Heart left ventricle (tissue), 16 donors: ENCODE measurements around the gene CHCHD3. TPM values are rescaled to one million over a fixed set of nuclear protein-coding genes. Genes with fewer than 3 reads are reported as not detected.
"Not testable (repeated sequence)": the region's sequence is repeated elsewhere in the genome, so short reads cannot be mapped to it uniquely, and the experiment has no call there.

ENCODE experiments used
- ATAC-seq, 4 donors: fragments of 200-7000 bp; cut with Tn5 transposase; one replicate each; pipeline ENCODE4 v1.9.1; 2020 to 2022; ENCODE audit warnings: moderate library complexity in 4 of 4, mild to moderate bottlenecking in 3 of 4, moderate number of reproducible peaks in 1 of 4
- DNase-seq, 5 donors: peaks; one replicate each; pipeline ENCODE4 v3.0.0-alpha.2; 2020
- H3K27ac ChIP-seq, 12 donors: fragments of 200-600 bp; sonication (generic) in 4 of 12; one replicate each; pipeline versions ENCODE4 v1.5.0 to v1.8.0; 2016 to 2022; ENCODE audit warnings: mild to moderate bottlenecking in 2 of 12
- H3K27me3 ChIP-seq, 9 donors: fragments of 200-600 bp; sonication (generic) in 2 of 9; one replicate each; pipeline versions ENCODE4 v1.5.1 to v1.8.0; 2016 to 2022; ENCODE audit warnings: mild to moderate bottlenecking in 3 of 9
- H3K36me3 ChIP-seq, 9 donors: fragments of 200-600 bp; sonication (generic) in 2 of 9; one replicate each; pipeline versions ENCODE4 v1.5.0 to v1.8.0; 2018 to 2022; ENCODE audit warnings: mild to moderate bottlenecking in 2 of 9
- H3K4me1 ChIP-seq, 12 donors: fragments of 200-600 bp; sonication (generic) in 4 of 12; one replicate each; pipeline versions ENCODE4 v1.5.0 to v1.8.0; 2016 to 2022; ENCODE audit warnings: mild to moderate bottlenecking in 3 of 12
- H3K4me3 ChIP-seq, 12 donors: fragments of 200-600 bp; sonication (generic) in 4 of 12; one replicate each; pipeline versions ENCODE4 v1.5.0 to v1.8.0; 2017 to 2022; ENCODE audit warnings: mild to moderate bottlenecking in 9 of 12, moderate library complexity in 4 of 12
- H3K9me3 ChIP-seq, 12 donors: fragments of 200-600 bp; sonication (generic) in 4 of 12; one replicate each; pipeline versions ENCODE4 v1.5.0 to v1.8.0; 2016 to 2022; ENCODE audit warnings: mild to moderate bottlenecking in 1 of 12
- POLR2A ChIP-seq, 2 donors: fragments of 450-650 bp; IDR thresholded peaks; one replicate each; pipeline ENCODE4 v1.6.1; 2017; ENCODE audit warnings: antibody characterized with exemption in 2 of 2, mild to moderate bottlenecking in 2 of 2, moderate library complexity in 2 of 2
- WGBS, 4 donors: extraction: QIAGEN DNeasy Blood & Tissue Kit in 2 of 4; methylation state at CpG; one replicate each; pipeline versions ENCODE4 v1.1.5 to v1.1.7; 2013 to 2018; 5-methylcytosine and 5-hydroxymethylcytosine counted together
- intact Hi-C, 10 donors: fragments of 100-400 bp; cut with DNase I; formaldehyde crosslinking; loops; one replicate each; pipeline versions ENCODE4 v1.11.1 to v1.14.2; 2022
- polyA plus RNA-seq, 2 donors: library from polyadenylated mRNA; stranded (reverse); fragments of 200-250 nt; gene quantifications; one replicate each; pipeline ENCODE4 v1.2.3, GENCODE V29; 2013
- total RNA-seq, 9 donors: library from RNA; depleted of rRNA in 2 of 9; stranded (reverse); fragments of >200 nt in 2 of 9; fragmentation: NEBNext Ultra II Directional in 3 of 9; extraction: Animal tissue kit (Norgen Biotek cat#: 25700) in 3 of 9; gene quantifications; one replicate each; pipeline versions ENCODE4 v1.1.0 to v1.2.4, GENCODE V29; 2016 to 2023
- TF ChIP-seq, protein P1 (sequence below), 12 donors: fragments of 200-600 bp; sonication (generic) in 4 of 12; IDR thresholded peaks; one replicate each; pipeline versions ENCODE4 v1.5.0 to v1.8.0; 2018 to 2022; ENCODE audit warnings: antibody characterized with exemption in 12 of 12, mild to moderate bottlenecking in 5 of 12
- donor health status: ischemic (EF 13 %, LVEDD 7.1; RV severe dilation, severe dysfunction).
- donor health status: healthy with polysubstance abuse.
- donor health status: DM: no; HTN: yes; CAD: no.
- donor health status: DM: no; HTN: no; CAD: no.
- donor health status: ischemic (EF 25% LVEDD 6.9; RV normal size, moderate dysfunction).
- donor health status: ischemic (EF 25% LVEDD 5.7; RV mildly dilated, moderate dysfunction).
- donor health status: healthy.
- donor health status: DM: yes; HTN: yes; CAD: no.
- donor health status: ischemic (EF 35%, LVEDD 5.7; RV mildly dilated, moderate dysfunction).
- donor health status: nonischemic (EF 11% LVEDD 7.7; RV severe dilation, severe dysfunction).
- donor health status: DM: yes; HTN: yes; CAD: no.
- donor health status: PGD.
- donor health status: ischemic (EF 29% LVEDD 5.4; RV normal size, mild dysfunction).
- donor health status: nonischemic (EF 23%, LVEDD 6.1; RV moderate dilation, normal function).

CHCHD3 gene
- total and polyA plus RNA-seq, 11 donors = 92.9 to 197 (median 176) TPM

DNA sequence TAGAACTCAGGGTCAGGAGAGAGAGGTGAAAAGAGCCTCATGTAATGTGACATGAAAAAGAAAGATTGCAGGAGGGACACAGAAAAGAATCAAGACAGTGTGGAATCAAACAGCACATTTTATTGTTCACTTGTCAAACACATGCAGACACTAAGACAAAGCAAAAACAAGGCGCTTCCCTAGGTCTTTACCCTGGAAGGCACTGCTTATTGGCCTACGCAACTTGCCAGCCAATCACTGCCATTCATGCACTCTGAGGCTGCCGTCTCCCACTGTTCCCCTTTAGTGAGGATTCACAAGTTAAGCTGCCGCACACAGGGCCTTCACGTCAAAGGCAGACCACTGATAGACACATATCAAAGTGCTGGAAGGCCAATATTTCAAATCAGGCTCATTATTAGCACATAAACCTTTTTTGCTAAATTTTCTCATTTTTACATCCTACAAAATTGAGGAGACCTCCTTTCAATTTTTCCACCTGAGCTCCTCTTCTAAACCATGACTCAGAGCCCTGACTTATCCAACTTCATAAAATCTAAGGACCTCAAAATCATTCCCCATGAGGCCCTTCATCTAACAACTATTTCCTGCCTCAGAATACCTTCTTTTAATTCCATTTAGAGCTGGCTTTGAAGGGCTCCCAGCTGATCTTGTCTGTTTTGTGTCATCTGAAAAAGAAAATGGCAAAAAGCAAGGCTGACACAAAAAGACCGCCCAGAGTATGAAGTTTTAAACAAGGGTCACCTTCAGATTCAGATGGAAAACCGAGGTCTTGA, 149.4 kb downstream of the CHCHD3 start:
- H3K4me3 ChIP-seq = no peak overlapping the region
- H3K27ac ChIP-seq = peak overlapping the region in 1 of 12 donors; percentile 6
- no peak for TF ChIP-seq POLR2A (IDR thresholded peaks at IDR 0.05)
- TF ChIP-seq, protein P1, sequence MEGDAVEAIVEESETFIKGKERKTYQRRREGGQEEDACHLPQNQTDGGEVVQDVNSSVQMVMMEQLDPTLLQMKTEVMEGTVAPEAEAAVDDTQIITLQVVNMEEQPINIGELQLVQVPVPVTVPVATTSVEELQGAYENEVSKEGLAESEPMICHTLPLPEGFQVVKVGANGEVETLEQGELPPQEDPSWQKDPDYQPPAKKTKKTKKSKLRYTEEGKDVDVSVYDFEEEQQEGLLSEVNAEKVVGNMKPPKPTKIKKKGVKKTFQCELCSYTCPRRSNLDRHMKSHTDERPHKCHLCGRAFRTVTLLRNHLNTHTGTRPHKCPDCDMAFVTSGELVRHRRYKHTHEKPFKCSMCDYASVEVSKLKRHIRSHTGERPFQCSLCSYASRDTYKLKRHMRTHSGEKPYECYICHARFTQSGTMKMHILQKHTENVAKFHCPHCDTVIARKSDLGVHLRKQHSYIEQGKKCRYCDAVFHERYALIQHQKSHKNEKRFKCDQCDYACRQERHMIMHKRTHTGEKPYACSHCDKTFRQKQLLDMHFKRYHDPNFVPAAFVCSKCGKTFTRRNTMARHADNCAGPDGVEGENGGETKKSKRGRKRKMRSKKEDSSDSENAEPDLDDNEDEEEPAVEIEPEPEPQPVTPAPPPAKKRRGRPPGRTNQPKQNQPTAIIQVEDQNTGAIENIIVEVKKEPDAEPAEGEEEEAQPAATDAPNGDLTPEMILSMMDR (IDR thresholded peaks at IDR 0.05) = no peak
- no peak for ATAC-seq
- no peak for DNase-seq
- H3K36me3 ChIP-seq = no peaks in the 10 kb centered on the region
- WGBS, 4 donors = 90 to 95% (median 92%) methylated on average over 7 of the region's 7 CpGs
- peaks cover 0 to 10% (median 2%) of the 10 kb centered on the region in 12 donors for H3K9me3 ChIP-seq
- no peaks in the 10 kb centered on the region for H3K27me3 ChIP-seq
- H3K4me1 ChIP-seq = peaks cover 0 to 8% (median 0%) of the 10 kb centered on the region in 12 donors
- intact Hi-C loops = no loop called here

DNA sequence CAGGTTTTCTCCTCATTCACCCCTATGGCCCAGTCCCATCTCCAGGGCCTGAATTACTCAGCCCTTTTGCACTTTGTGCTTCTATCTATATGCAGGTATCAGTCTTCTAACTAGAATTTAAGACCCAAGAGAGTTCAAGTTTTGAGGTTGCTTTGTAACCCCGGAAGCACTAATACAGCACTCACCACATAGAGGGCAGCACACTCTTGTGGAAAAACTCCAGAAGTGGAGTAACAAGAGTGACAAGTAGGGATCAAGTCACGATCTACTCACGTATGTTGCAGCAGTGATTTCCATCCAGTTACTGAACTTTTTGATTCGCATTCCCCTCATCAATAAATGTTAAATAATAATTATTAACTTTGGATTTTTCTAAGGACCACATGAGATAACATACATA, 151.0 kb downstream of the CHCHD3 start:
- no peak for DNase-seq
- no peak for ATAC-seq
- Histone ChIP-seq H3K4me3 (no peak overlapping the region), H3K9me3 (peaks cover 0 to 7% (median 2%) of the 10 kb centered on the region in 12 donors), H3K36me3 (no peaks in the 10 kb centered on the region), H3K27ac (no peak overlapping the region), H3K4me1 (peaks cover 0 to 8% (median 0%) of the 10 kb centered on the region in 12 donors), H3K27me3 (no peaks in the 10 kb centered on the region)
- no peak for TF ChIP-seq POLR2A (IDR thresholded peaks at IDR 0.05)
- TF ChIP-seq, protein P1 (IDR thresholded peaks at IDR 0.05) = peak in 6 of 12 donors; percentile 8 to 38 (median 24)
- WGBS, 4 donors = 77 to 86% (median 85%) methylated on average over 4 of the region's 4 CpGs
- intact Hi-C loops = no loop called here

DNA sequence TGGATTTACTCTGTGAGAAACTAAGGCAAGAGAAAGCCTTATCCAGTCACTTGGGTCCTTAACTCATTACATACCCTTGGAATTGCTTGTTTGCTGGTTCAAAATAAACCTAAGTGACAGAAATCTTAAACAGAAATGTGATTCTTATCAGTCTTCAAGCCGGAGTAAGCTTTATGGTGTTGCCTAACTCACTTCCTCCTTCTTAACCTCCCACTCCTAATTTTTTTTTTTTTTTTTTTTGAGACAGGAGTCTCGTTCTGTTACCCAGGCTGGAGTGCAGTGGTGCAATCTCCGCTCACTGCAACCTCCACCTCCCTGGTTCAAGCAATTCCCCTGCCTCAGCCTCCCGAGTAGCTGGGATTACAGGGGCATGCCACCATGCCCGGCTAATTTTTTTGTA, 151.9 kb downstream of the CHCHD3 start:
- H3K4me3 ChIP-seq, H3K4me1 ChIP-seq, H3K9me3 ChIP-seq, DNase-seq, intact Hi-C loops, H3K27me3 ChIP-seq, H3K36me3 ChIP-seq, ATAC-seq, H3K27ac ChIP-seq: not testable (repeated sequence)
- 84 to 90% (median 87%) methylated on average over 5 of the region's 5 CpGs for WGBS, 4 donors

DNA sequence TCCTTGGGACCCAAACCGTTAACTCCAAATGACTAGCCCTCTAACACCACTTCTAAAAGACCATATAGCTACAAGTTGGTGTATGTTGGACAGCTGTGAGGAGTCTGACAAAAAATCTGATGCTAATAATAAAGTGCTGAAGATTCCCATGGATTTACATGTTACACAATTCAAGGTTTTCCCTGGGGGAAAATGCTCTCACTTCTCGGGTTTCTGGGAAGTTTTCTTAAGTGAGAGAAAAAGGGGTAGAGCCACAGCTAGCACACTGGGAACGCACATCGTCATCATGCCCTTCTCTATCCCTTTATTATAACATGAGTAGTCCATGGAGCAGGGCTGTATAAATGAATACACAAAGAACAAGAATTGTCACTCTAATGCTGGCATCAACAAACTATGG, 162.1 kb downstream of the CHCHD3 start:
- ATAC-seq = no peak
- no peak for DNase-seq
- TF ChIP-seq POLR2A (IDR thresholded peaks at IDR 0.05) = no peak
- TF ChIP-seq, protein P1 (IDR thresholded peaks at IDR 0.05) = no peak
- H3K27ac ChIP-seq = no peak overlapping the region
- WGBS, 4 donors = 86 to 92% (median 91%) methylated on average over 4 of the region's 4 CpGs
- intact Hi-C loops = no loop called here
- H3K36me3 ChIP-seq = no peaks in the 10 kb centered on the region
- H3K27me3 ChIP-seq = no peaks in the 10 kb centered on the region
- no peak overlapping the region for H3K4me3 ChIP-seq
- no peaks in the 10 kb centered on the region for H3K4me1 ChIP-seq
- H3K9me3 ChIP-seq = no peaks in the 10 kb centered on the region
